ENCODE results near the gene PACRG.

- TF ChIP-seq POLR2A (IDR thresholded peaks at IDR 0.05) (no peak), CTCF (IDR thresholded peaks at IDR 0.05) (no peak)
Observed at GRCh38 chr6:163313981-163314380, 586.2 kb downstream of the PACRG start.

Data from testis (tissue), 2 donors.